Femur (tissue), 1 donor: ENCODE data around the gene CACYBP.
"Not testable (repeated sequence)": the region's sequence is repeated elsewhere in the genome, so short reads cannot be mapped to it uniquely, and the experiment has no call there.

Experiments
- DNase-seq: peaks from one replicate; pipeline ENCODE4 v3.0.0-alpha.2; 2017

Gene CACYBP

DNA sequence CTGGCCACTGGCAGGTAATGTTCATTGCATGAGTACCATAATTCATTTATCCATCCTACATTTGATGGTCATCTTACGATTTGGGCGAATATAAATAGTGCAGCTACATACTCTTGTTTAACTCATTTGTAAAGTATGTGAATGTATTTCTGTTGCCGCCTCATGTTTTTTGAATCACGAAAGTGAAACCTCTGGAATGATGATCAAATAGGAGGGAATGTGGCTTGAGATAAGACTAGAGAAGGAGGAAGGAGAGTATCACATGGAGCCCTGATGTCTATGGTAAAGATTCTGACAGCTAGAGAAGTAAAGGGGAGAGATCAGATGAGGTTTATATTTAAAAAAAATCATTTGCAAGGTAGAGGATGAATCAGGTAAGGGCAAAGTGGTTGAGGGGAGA lies 15.5 kb downstream of the CACYBP start:
- no peak for DNase-seq

DNA sequence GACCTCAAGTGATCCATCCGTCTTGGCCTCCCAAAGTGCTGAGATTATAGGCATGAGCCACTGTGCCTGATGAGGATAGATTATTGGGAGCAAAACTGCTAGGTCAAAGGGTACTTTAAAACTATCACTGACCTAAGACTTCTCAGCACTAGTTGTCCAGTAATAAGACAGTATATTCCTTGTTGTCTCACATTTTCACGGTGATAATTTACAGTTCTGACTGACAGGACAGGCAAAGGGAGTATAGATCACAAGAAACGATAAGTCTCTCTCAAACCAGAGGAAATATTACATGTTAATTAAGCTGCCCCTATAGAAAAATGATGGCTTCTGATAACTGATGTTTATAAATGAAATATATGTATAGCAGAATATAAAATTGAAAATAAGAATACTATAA lies 19.8 kb downstream of the CACYBP start:
- no peak for DNase-seq

- peak; percentile 99 for DNase-seq
Observed at GRCh38 chr1:175023043-175023921, 23.5 kb downstream of the CACYBP start, which contains the start of gene MRPS14. Gene MRPS14 (minus strand): TSS chr1:175023425. CDS start chr1:175023408, 17 bp downstream.

DNA sequence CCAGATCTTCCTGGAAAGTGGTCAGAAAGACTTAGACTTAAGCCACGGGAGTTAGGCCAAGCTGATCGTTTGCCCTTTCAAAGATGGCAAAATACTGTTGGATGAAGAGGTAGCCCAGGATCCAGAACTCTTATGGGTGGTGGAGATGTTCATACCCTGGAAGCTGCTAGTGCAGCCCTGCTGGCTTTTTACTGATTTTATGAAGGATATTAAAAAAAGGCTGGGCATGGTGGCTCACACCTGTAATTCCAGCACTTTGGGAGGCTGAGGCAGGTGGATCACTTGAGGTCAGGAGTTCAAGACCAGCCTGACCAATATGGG lies 24.1 kb downstream of the CACYBP start:
- not testable (repeated sequence) for DNase-seq

- DNase-seq, result no peak
Observed at GRCh38 chr1:175024773-175025172, 25.0 kb downstream of the CACYBP start.

DNA sequence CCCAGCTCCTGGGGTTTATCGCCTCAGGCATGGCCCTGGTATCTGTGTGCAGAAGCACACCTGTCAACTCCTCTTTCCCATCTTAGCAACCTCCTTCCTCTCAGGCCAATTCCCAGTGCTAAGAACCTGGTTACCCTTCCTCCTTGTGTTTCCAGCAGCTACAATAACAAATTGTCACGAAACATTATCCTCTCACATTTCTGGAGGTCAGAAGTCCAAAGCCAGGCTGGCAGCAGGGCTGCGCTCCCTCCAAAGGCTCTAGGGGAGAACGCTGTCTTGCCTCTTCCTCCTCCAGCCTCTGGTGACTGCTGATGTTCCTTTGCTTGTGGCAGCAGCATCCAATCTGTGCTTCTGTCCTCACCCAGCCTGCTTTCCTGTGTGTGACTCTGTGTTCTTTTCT lies 34.2 kb downstream of the CACYBP start:
- no peak for DNase-seq

- DNase-seq, result no peak
Observed at GRCh38 chr1:175034775-175035174, 35.0 kb downstream of the CACYBP start.

DNA sequence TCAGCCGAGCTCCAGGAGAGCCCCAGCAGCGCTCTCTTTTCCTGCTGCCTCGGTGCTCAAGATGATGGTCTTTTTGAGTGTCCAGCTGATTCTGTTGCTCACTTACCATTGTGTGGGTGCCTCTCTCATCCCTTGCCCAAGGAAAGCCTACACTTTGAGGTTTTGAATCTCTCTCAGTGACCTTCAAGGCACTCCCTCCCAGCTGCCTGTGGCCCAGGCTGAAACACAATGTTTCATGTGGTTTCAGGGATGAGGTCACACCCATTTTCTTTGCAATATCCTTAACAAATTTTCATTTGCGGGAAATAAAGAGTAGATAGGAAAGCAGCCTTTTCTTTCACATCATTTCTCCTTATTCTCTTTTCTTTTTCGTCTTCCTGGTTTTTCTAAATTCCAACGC lies 36.1 kb downstream of the CACYBP start:
- peak; percentile 39 for DNase-seq

DNA sequence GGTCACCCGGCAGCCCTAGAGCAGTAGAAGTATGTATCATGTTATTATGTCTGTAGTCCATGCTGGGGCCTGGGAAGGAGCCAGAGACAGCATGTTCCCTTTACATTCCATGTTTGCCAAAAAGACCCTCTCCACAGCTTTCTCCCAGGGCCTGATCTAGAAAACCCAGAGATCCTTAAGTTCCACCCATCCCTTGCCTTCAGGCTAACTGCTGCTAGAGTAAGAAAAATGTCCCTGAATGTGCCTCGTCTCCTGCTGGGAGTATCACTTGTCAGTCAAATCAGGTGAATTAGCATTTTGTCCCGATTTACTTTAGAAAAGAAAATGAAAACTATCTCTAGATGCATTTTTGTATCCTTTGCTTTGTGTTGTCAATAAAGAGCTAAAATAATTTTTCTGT lies 36.7 kb downstream of the CACYBP start:
- no peak for DNase-seq

- DNase-seq, result no peak
Observed at GRCh38 chr1:175037416-175037815, 37.7 kb downstream of the CACYBP start.

DNA sequence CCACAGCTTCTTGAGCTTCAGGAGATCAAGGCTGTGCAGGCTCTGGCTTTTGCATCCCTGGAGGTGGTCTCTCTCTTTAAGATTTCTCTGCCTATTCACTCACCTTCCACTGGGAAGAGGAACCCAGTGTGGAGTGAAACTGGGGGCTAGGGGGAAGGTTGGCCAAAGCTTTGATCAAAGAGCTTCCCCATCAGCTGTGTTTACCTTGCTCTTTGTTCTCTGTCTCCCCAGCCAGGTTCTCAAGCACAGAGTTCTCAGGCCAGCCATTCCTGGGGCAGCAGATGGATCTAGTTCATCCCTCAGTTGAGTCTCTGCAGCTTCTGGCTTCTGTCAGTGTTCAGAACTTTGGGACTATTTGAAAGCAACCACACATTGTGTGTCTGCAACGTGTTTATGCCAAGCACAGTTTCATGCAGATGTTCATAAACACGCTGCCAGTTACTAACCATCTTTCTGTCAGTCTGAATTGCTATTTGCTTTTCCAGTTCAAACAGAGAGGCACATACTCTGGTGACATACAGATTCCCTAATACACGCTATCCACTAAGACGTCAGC lies 40.7 kb downstream of the CACYBP start:
- DNase-seq, result no peak

DNA sequence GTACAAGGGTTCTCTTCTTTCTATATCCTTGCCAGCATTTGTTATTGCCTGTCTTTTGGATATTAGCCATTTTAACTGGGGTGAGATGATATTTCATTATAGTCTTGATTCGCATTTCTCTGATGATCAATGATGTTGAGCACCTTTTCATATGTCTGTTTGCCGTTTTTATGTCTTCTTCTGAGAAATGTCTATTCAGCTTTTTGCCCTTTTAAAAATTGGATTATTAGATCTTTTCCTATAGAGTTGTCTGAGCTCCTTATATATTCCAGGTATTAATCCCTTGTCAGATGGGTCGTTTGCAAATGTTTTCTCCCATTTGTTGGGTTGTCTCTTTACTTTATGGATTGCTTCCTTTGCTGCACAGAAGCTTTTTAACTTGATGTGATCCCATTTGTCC lies 42.9 kb downstream of the CACYBP start:
- DNase-seq, result no peak

GRCh38 chr1:175043824-175044223 lies 44.1 kb downstream of the CACYBP start:
- no peak for DNase-seq

GRCh38 chr1:175044591-175044990 lies 44.8 kb downstream of the CACYBP start:
- DNase-seq, result not testable (repeated sequence)

- DNase-seq, result no peak
Observed at GRCh38 chr1:175045097-175045496, 45.4 kb downstream of the CACYBP start.

DNA sequence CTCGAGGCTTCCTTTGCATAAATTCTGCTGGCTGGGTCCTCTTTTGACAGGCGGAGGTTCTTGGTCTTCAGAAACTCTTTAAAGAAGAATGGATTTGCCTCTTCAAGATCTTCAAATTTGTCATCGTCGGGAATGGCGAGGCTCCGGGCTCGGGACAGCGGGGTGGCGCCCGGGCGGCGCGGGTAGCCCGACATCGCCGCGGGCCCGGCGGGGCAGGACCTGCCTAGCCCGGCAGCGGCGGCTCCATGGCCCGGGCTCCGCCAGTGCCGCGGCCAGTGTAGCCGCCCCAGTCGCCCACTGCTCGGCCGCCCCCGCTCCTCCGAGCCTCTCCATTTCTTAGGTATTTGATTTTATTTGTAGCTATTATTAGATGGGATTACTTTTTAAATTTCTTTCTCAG lies 45.8 kb downstream of the CACYBP start:
- no peak for DNase-seq

DNA sequence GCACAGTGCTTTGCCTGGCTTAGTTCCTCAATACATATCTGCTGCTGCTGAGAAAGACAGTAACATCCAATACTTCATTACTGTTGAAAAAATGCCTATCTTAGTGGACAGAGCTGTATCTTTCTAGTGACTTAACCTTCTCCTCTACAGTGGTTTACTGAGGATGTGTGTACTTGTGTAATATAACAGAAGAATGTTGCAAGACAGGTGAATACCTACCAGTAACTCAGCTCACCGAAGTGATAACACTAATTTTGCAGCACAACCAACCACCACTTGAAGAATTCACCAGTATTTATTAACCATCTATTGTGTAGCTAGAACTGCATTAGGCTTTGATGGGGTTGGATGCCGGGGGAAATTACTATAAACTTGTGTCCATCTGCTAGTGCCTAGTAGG lies 51.2 kb downstream of the CACYBP start:
- no peak for DNase-seq

GRCh38 chr1:175054736-175055135 lies 55.0 kb downstream of the CACYBP start:
- DNase-seq, result no peak
